Mesodermal cell (in vitro differentiated cells): ENCODE data around the gene CALHM3.
A peak's percentile ranks its signal among the peaks of the same experiment; 100 is the strongest.
"Not testable (repeated sequence)": the region's sequence is repeated elsewhere in the genome, so short reads cannot be mapped to it uniquely, and the experiment has no call there.

Source experiments
- H3K27ac ChIP-seq: 2 replicates; pipeline ENCODE4 v1.7.0; 2013; ENCODE audit warnings: mild to moderate bottlenecking, low read depth, low read length, moderate library complexity; ENCODE audit not compliant: severe bottlenecking
- H3K36me3 ChIP-seq: 2 replicates; pipeline ENCODE4 v1.7.1; 2013; ENCODE audit warnings: mild to moderate bottlenecking, low read length, moderate library complexity; ENCODE audit not compliant: control insufficient read depth, insufficient read depth
- H3K4me1 ChIP-seq: one replicate; pipeline ENCODE4 v1.7.1; 2013; ENCODE audit warnings: mild to moderate bottlenecking, low read length; ENCODE audit not compliant: insufficient read depth, control insufficient read depth, poor library complexity, severe bottlenecking
- H3K4me3 ChIP-seq: 2 replicates; pipeline ENCODE4 v1.7.0; 2013; ENCODE audit warnings: low read length, control low read depth, mild to moderate bottlenecking; ENCODE audit not compliant: insufficient read depth, poor library complexity, severe bottlenecking; ENCODE audit errors: extremely low read depth
- H3K9me3 ChIP-seq: 2 replicates; pipeline ENCODE4 v1.7.1; 2013; ENCODE audit warnings: mild to moderate bottlenecking, low read length, moderate library complexity; ENCODE audit not compliant: control insufficient read depth
- whole genome bisulfite sequencing, 2 experiments: methylation state at CpG; one replicate each; pipeline ENCODE4 v1.1.5; 2013; ENCODE audit warnings: missing lambda C conversion rate in 2 of 2; ENCODE audit not compliant: insufficient coverage in 2 of 2; 5-methylcytosine and 5-hydroxymethylcytosine counted together

Gene CALHM3

DNA sequence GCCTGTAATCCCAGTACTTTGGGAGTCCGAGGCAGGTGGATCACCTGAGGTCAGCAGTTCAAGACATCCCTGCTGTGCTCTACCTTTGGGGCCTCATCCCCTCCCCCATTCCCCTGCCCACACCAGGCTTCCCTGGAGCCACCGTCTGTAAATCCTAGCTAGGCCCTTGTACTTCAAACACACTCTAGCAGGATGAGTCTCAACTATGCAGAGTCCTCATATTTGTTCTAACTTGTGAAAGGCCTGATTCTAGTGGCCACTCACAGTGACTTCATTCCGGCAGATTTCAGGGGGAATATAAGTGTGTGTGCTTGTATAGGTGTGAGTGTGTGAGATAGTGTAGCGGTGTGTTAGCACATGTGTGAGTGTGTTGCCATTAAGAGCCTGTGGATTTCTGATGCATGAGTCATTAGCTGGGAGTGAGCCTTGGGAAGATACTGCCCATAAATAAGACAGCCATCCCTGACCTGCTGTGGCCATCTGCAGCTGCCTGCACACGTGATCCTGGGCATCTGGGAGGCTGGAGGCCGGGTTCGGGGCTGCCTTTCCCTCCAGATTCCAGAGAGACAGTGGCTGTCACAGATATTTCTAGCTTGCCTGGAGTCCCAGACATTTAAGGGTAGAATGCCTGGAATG, 12.8 kb upstream of the CALHM3 start:
- Histone ChIP-seq H3K36me3 (no peaks in the 10 kb centered on the region), H3K27ac (peak overlapping the region; percentile 75), H3K4me3 (no peak overlapping the region), H3K9me3 (no peaks in the 10 kb centered on the region), H3K4me1 (peaks cover 23% of the 10 kb centered on the region)
- 69 to 70% methylated on average over 6 to 7 of the region's 7 CpGs for WGBS, 2 experiments

DNA sequence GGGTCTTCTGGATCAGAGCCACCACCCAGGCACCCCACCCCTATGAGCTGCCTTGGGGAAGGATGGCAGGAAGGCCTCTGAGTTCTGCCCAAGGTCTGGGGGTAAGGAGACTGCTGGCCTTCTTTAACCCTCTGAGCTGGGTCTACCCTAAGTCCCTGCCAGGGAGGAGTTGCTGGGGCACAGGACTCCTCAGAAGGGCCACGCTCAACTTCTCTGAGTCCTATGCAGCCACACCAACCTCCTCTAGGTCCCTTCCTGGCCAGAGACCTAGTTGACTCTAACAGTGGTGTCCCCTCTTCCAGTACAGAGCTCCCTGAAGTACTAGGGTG, 11.9 kb upstream of the CALHM3 start:
- WGBS, 2 experiments = 100% methylated on average over 1 of the region's 1 CpG
- Histone ChIP-seq H3K9me3 (no peaks in the 10 kb centered on the region), H3K4me1 (peaks cover 23% of the 10 kb centered on the region)

DNA sequence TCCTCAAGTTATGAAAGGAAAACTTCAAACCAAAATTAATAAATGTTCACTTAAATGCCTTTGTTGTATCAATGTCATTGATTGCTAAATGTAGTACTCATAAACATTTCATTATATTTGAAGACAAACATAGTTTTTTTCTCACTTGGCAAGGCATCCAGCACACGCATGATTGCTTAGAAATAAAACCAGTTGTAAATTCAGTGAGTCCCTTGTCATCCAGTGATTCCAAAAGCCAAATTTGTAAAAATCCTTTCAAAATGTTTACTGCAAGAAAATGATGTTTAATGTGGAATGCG, 8.3 kb upstream of the CALHM3 start:
- peaks cover 10% of the 10 kb centered on the region for H3K4me1 ChIP-seq
- WGBS, 2 experiments = 100% methylated on average over 1 to 2 of the region's 2 CpGs
- H3K36me3 ChIP-seq = no peaks in the 10 kb centered on the region
- H3K4me3 ChIP-seq = no peak overlapping the region
- no peaks in the 10 kb centered on the region for H3K9me3 ChIP-seq
- H3K27ac ChIP-seq = no peak overlapping the region

More for the DNA sequence above, 11.9 kb upstream of the CALHM3 start:
- Histone ChIP-seq H3K4me3 (no peak overlapping the region), H3K27ac (no peak overlapping the region), H3K36me3 (no peaks in the 10 kb centered on the region)

DNA sequence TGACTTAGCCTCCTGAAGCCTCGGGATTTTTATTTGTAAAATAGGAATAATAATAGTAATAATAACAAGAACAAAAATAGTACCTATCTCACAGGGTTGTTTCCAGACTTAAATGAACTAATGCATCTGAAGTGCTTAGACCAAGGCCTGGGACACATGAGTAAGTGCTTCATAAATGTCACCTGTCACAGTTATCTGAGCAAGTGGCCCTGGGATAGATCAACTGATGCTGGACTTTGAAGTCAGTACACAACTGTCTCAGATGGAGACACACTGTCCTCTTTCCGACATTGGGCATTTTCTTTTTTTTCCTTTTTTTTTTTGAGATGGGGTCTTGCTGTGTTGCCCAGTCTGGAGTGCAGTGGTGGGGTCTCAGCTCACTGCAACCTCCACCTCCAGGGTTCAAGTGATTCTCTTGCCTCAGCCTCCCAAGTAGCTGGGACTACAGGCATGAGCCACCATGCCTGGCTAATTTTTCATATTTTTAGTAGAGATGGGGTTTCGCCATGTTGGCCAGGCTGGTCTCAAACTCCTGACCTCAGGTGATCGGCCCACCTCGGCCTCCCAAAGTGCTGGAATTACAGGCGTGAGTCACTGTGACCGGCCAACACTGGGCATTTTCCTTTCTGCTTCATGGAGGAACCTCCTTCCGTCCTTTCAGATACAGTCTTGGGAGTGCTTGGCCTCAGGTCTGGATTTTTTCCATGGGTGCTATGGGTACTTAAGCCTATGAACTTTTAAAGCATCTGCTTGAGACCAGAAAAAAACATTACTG, 7.8 kb upstream of the CALHM3 start:
- not testable (repeated sequence) for H3K4me1 ChIP-seq, H3K36me3 ChIP-seq, H3K27ac ChIP-seq, H3K4me3 ChIP-seq, H3K9me3 ChIP-seq
- 83 to 84% methylated on average over 6 of the region's 8 CpGs for WGBS, 2 experiments

DNA sequence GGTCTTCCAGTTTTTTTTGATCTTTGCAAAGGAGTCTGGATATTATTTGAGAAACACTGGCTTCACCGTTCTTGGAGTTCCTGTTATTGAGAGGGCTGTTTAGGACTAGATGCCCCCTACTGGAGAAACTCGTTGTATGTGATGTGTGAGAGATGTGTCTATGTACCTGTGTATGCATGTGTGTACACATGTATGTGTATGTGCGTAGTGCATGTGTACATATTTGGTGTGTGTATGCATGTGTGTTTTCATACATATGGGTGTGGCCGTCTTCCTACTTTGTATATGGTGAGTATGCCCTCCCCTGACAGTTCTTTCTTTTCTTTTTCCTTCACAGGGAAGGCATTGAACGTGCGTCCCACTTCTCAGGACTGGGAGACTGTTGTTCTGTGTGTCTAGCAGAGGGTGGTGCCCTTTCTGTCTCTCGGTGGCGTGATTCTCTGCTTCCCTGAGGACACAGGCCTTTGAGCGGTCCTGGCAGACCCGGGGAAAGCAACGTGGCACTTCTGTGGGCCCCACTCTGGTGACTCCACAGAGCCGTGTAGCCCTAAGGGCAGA, 3.0 kb upstream of the CALHM3 start:
- Histone ChIP-seq H3K27ac (no peak overlapping the region), H3K4me3 (no peak overlapping the region), H3K9me3 (no peaks in the 10 kb centered on the region), H3K4me1 (peaks cover 3% of the 10 kb centered on the region), H3K36me3 (no peaks in the 10 kb centered on the region)
- 67 to 71% methylated on average over 9 to 10 of the region's 12 CpGs for WGBS, 2 experiments

DNA sequence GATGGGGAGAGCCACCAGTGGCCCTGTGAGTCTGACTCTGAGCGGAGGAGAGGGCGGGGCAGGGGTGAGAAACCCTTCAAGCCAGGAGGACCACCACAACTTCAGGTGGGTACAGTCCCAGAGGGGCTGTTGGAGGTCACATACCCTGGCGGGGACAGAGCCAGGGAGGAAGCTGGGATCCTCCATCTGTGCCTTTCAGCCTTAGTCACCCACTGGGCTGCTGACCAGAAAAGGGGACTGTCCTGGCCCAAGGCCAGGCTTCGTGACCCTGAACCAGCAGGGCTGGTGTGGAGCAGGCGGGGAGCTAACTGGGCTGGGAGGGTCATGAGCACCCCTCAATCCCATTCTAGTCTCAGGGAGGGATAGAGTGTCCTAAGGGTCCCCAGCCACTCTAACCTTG, 1.5 kb upstream of the CALHM3 start:
- WGBS, 2 experiments = 90 to 94% methylated on average over 3 to 4 of the region's 5 CpGs
- Histone ChIP-seq H3K4me3 (no peak overlapping the region), H3K36me3 (no peaks in the 10 kb centered on the region), H3K27ac (no peak overlapping the region), H3K4me1 (peaks cover 3% of the 10 kb centered on the region), H3K9me3 (no peaks in the 10 kb centered on the region)

DNA sequence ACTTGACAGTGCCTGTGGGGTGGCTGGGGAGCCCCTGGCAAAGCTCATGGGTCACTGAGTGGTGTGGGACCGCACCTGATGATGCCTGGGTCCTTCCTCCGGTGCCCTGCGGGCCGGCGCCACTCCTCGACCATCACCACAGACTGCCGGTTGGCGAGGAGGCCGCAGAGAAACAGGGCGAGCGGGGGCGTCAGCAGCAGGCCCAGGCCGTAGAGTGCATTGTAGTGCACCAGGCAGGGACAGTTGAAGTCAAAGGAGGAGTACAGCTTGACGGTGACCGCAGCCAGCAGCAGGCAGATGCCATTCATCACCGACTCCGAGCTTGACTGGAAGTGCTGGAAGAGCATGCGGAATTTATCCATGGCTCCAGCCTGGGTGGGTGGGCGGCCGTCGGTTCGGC, 369 bp downstream of the CALHM3 start:
- peaks cover 3% of the 10 kb centered on the region for H3K4me1 ChIP-seq
- no peaks in the 10 kb centered on the region for H3K9me3 ChIP-seq
- no peak overlapping the region for H3K4me3 ChIP-seq
- 93% methylated on average over 20 to 22 of the region's 22 CpGs for WGBS, 2 experiments
- no peaks in the 10 kb centered on the region for H3K36me3 ChIP-seq
- no peak overlapping the region for H3K27ac ChIP-seq

DNA sequence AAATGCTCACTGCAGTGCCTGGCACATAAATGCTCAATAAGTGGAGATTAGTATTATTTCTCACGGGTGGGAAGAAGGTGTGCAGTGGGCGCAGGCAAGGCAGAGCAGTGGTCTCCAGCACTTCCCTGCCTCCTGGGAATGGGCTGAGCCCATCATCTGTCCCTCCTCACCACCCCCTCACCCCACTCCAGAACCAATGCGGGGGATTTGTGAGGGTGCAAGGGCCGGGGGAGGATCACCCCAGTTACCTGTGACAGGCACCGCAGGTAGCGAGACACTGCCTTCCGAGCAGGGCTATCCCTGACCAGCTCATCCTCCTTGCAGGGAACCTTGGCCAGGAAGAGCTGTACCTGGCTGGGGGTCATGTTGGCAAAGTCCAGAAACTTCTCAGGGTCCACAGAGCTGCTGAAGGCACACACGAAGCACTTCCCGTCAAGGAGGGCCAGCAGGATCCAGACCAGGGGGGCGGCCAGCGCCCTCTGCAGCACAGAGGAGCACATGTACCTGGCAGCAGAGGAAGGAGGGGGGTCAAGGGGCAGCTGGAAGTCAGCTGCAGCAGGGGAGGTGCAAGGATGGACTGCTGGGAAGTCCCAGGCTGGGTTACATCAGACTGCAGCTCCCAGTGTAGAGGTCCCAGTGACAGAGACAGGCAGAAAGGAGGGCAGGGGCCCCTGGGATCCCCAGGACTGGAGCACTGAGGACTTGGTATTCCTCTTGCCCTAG, 2.8 kb downstream of the CALHM3 start:
- no peak overlapping the region for H3K4me3 ChIP-seq
- H3K27ac ChIP-seq = no peak overlapping the region
- H3K9me3 ChIP-seq = no peaks in the 10 kb centered on the region
- no peaks in the 10 kb centered on the region for H3K36me3 ChIP-seq
- H3K4me1 ChIP-seq = peaks cover 13% of the 10 kb centered on the region
- 52% methylated on average over 7 of the region's 11 CpGs for WGBS, 2 experiments

DNA sequence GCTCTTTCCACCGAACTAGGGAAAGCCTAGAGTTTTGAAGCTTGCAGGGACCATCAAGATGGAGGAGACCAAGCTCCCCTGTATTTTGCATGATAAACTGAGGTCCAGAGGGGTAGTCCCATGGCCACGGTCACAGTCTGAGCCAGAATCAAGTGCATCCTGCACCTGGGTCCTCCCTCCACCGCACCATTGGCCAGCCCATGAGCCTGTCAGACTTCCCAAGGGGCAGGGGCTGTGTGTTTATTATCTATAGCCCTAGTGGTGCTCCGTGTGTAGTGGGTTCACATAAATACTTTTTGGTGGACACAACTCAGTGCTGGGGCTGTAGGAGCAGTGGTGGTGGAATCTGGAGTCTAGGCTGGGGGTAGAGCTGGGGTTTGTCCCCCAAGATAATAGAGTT, 3.6 kb downstream of the CALHM3 start:
- Histone ChIP-seq H3K36me3 (no peaks in the 10 kb centered on the region), H3K27ac (no peak overlapping the region)
- WGBS, 2 experiments = 73 to 79% methylated on average over 4 of the region's 4 CpGs

DNA sequence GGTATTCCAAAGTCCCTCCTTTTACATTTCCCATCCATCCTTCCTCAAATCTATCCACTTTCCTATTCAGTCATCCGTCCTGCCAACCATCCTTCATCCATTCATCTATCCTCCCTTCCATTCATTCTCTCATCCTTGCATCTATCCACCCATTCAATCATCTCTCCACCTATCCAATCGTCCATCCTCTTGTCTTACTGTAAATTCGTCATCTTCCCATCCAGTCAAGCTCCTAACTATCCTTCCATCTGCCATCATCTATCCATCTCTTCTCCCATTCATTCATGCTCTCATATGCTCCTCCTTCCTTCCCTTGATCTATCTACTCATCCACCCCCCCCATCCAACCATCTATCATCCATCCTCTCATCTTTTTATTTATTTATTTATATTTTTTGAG, 5.0 kb downstream of the CALHM3 start:
- WGBS, 2 experiments = 86 to 90% methylated on average over 3 of the region's 3 CpGs
- no peaks in the 10 kb centered on the region for H3K9me3 ChIP-seq

More for the DNA sequence above, 3.6 kb downstream of the CALHM3 start:
- Histone ChIP-seq H3K4me1 (peaks cover 13% of the 10 kb centered on the region), H3K9me3 (no peaks in the 10 kb centered on the region), H3K4me3 (no peak overlapping the region)

More for the DNA sequence above, 5.0 kb downstream of the CALHM3 start:
- no peaks in the 10 kb centered on the region for H3K36me3 ChIP-seq
- no peak overlapping the region for H3K4me3 ChIP-seq
- H3K27ac ChIP-seq = no peak overlapping the region
- H3K4me1 ChIP-seq = peaks cover 11% of the 10 kb centered on the region
